SU-DHL-6 (cell line): ENCODE data around the gene MFSD2A.

Source experiments
- H2AFZ ChIP-seq: fragments of 200-600 bp; sonication (generic); 2 replicates; pipeline ENCODE4 v1.6.1; 2014; ENCODE audit warnings: low read depth, mild to moderate bottlenecking, moderate library complexity, mixed read lengths, antibody characterized with exemption, low read length; ENCODE audit not compliant: severe bottlenecking
- H3F3A ChIP-seq: fragments of 200-600 bp; shearing (Covaris generic); 2 replicates; pipeline ENCODE4 v1.6.0; 2016; ENCODE audit warnings: antibody characterized with exemption, mild to moderate bottlenecking; ENCODE audit not compliant: insufficient read depth
- H3K27ac ChIP-seq: fragments of 200-600 bp; sonication (generic); 2 replicates; pipeline ENCODE4 v1.5.1; 2016; ENCODE audit warnings: low read depth, mild to moderate bottlenecking, low read length, moderate library complexity, mixed read lengths
- H3K27me3 ChIP-seq: fragments of 200-600 bp; sonication (generic), shearing (Covaris generic); 2 replicates; pipeline ENCODE4 v1.6.0; 2014; ENCODE audit warnings: mild to moderate bottlenecking, low read length
- H3K36me3 ChIP-seq: fragments of 200-600 bp; sonication (generic); 2 replicates; pipeline ENCODE4 v1.6.1; 2014; ENCODE audit warnings: mild to moderate bottlenecking, low read length, mixed read lengths
- H3K4me2 ChIP-seq: fragments of 300-600, 200-600 bp; shearing (Covaris generic), sonication (generic); 2 replicates; pipeline ENCODE4 v1.6.0; 2014; ENCODE audit warnings: low read length, low read depth, mild to moderate bottlenecking; ENCODE audit not compliant: poor library complexity, severe bottlenecking
- H3K4me3 ChIP-seq: fragments of 200-600 bp; sonication (generic); 2 replicates; pipeline ENCODE4 v1.5.1; 2014; ENCODE audit warnings: antibody characterized with exemption, low read length, mild to moderate bottlenecking, mixed read lengths; ENCODE audit not compliant: insufficient read depth, poor library complexity, severe bottlenecking
- H3K79me2 ChIP-seq: fragments of 200-600 bp; sonication (generic); 2 replicates; pipeline ENCODE4 v1.6.1; 2014; ENCODE audit warnings: mild to moderate bottlenecking, low read length, moderate library complexity; ENCODE audit not compliant: insufficient read depth
- H3K9ac ChIP-seq: fragments of 200-600 bp; sonication (generic); 2 replicates; pipeline ENCODE4 v1.7.0; 2014; ENCODE audit warnings: mild to moderate bottlenecking, low read length
- H3K9me2 ChIP-seq: fragments of 200-600 bp; sonication (generic); replicated peaks from 2 replicates; pipeline ENCODE4 v1.6.1; 2014; ENCODE audit warnings: low read length; ENCODE audit not compliant: insufficient read depth
- H3K9me3 ChIP-seq: fragments of 200-600 bp; sonication (generic); 2 replicates; pipeline ENCODE4 v1.6.1; 2014; ENCODE audit warnings: low read length, mixed read lengths; ENCODE audit not compliant: insufficient read depth
- H4K20me1 ChIP-seq: fragments of 200-600 bp; sonication (generic); 2 replicates; pipeline ENCODE4 v1.6.1; 2014; ENCODE audit warnings: low read depth, mild to moderate bottlenecking, antibody characterized with exemption, low read length, moderate library complexity, mixed read lengths
- EZH2phosphoT487 ChIP-seq: fragments of 200-600 bp; sonication (generic), shearing (Covaris generic); conservative IDR thresholded peaks from 2 replicates; pipeline ENCODE4 v1.6.1; 2018; ENCODE audit warnings: mild to moderate bottlenecking, antibody characterized with exemption, low read length, moderate library complexity, mixed read lengths
- TF ChIP-seq, protein P1 (sequence below): fragments of 200-600 bp; sonication (generic); IDR thresholded peaks from one replicate; pipeline ENCODE4 v1.5.1; 2017; ENCODE audit warnings: antibody characterized with exemption, mild to moderate bottlenecking, low read length, moderate library complexity; ENCODE audit not compliant: insufficient read depth, poor library complexity, severe bottlenecking

Gene MFSD2A

GRCh38 chr1:39925721-39926342 lies 29.1 kb upstream of the MFSD2A start:
- no peak for TF ChIP-seq EZH2phosphoT487
- TF ChIP-seq, protein P1, sequence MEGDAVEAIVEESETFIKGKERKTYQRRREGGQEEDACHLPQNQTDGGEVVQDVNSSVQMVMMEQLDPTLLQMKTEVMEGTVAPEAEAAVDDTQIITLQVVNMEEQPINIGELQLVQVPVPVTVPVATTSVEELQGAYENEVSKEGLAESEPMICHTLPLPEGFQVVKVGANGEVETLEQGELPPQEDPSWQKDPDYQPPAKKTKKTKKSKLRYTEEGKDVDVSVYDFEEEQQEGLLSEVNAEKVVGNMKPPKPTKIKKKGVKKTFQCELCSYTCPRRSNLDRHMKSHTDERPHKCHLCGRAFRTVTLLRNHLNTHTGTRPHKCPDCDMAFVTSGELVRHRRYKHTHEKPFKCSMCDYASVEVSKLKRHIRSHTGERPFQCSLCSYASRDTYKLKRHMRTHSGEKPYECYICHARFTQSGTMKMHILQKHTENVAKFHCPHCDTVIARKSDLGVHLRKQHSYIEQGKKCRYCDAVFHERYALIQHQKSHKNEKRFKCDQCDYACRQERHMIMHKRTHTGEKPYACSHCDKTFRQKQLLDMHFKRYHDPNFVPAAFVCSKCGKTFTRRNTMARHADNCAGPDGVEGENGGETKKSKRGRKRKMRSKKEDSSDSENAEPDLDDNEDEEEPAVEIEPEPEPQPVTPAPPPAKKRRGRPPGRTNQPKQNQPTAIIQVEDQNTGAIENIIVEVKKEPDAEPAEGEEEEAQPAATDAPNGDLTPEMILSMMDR: no peak
- H3K4me3 ChIP-seq: no peak overlapping the region
- H3K9me2 ChIP-seq: no peaks in the 10 kb centered on the region
- no peak overlapping the region for H3K4me2 ChIP-seq
- H4K20me1 ChIP-seq: no peaks in the 10 kb centered on the region
- H3F3A ChIP-seq: no peaks in the 10 kb centered on the region
- H3K79me2 ChIP-seq: no peaks in the 10 kb centered on the region
- H3K27ac ChIP-seq: no peak overlapping the region
- H2AFZ ChIP-seq: no peak overlapping the region
- no peaks in the 10 kb centered on the region for H3K27me3 ChIP-seq
- H3K9ac ChIP-seq: no peak overlapping the region
- no peaks in the 10 kb centered on the region for H3K36me3 ChIP-seq
- no peaks in the 10 kb centered on the region for H3K9me3 ChIP-seq

DNA sequence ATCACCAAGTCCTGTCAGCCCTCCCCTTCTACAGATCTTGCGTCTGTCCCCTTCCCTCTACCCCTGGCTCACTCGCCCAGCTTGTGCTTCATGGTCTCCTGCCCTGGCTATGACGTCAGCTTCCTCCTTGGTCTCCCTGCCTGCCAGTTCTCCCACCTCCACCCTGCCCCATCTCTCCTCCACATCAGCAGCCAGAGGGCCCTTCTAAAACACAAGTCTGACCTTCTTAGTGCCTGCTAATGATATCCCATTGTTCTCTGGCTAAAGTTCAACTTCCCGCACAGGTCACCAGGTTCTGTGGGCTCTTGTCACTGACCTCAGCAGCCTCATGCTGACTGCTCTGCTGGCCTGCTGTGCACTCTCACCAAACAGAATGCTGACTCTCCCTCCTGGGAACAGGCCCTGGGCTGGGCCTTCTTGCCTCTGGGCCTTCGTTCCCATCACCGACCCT lies 28.6 kb upstream of the MFSD2A start:
- Histone ChIP-seq H2AFZ (no peak overlapping the region), H3K4me2 (no peak overlapping the region), H3K79me2 (no peaks in the 10 kb centered on the region), H3K9ac (no peak overlapping the region), H3F3A (no peaks in the 10 kb centered on the region), H3K36me3 (no peaks in the 10 kb centered on the region), H3K4me3 (no peak overlapping the region), H3K27me3 (no peaks in the 10 kb centered on the region), H3K9me3 (no peaks in the 10 kb centered on the region), H3K27ac (no peak overlapping the region), H4K20me1 (no peaks in the 10 kb centered on the region), H3K9me2 (no peaks in the 10 kb centered on the region)
- TF ChIP-seq, protein P1: no peak
- TF ChIP-seq EZH2phosphoT487: no peak

DNA sequence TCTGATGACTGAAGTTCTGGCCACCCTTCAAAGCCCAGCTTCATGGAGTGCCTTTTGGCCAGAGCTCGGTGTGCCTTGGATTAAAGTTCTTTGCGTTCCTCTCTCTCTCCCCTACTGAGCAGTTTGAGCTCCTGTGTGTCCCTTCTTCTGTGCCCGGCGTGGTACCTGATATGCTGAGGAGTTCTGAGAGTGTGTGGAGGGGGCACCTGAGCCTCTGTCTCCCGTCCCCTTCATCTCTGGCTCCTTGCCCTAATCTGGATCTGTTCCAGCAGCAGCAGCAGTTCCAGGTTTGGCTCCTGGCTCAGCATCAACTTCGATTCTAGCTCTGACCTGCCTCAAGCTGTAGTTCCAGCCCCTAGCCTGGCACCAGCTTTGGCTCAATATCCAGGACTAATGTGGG lies 28.1 kb upstream of the MFSD2A start:
- Histone ChIP-seq H3K36me3 (no peaks in the 10 kb centered on the region), H3K9me2 (no peaks in the 10 kb centered on the region), H3K79me2 (no peaks in the 10 kb centered on the region), H3K9me3 (no peaks in the 10 kb centered on the region), H2AFZ (no peak overlapping the region), H3K27ac (no peak overlapping the region), H3F3A (no peaks in the 10 kb centered on the region), H3K4me2 (no peak overlapping the region), H3K27me3 (no peaks in the 10 kb centered on the region), H4K20me1 (no peaks in the 10 kb centered on the region), H3K9ac (no peak overlapping the region), H3K4me3 (no peak overlapping the region)
- no peak for TF ChIP-seq EZH2phosphoT487
- TF ChIP-seq, protein P1: no peak
